Measurements from ENCODE around the gene CDH23.

Gene CDH23

GRCh38 chr10:71752391-71753090, 355.8 kb downstream of the CDH23 start:
- DNase-seq = no peak

GRCh38 chr10:71753091-71753959, 356.6 kb downstream of the CDH23 start:
- peak; percentile 34 for DNase-seq

GRCh38 chr10:71753960-71754505, 357.3 kb downstream of the CDH23 start:
- DNase-seq = no peak

GRCh38 chr10:71754562-71754961, 357.8 kb downstream of the CDH23 start:
- DNase-seq = no peak

DNA sequence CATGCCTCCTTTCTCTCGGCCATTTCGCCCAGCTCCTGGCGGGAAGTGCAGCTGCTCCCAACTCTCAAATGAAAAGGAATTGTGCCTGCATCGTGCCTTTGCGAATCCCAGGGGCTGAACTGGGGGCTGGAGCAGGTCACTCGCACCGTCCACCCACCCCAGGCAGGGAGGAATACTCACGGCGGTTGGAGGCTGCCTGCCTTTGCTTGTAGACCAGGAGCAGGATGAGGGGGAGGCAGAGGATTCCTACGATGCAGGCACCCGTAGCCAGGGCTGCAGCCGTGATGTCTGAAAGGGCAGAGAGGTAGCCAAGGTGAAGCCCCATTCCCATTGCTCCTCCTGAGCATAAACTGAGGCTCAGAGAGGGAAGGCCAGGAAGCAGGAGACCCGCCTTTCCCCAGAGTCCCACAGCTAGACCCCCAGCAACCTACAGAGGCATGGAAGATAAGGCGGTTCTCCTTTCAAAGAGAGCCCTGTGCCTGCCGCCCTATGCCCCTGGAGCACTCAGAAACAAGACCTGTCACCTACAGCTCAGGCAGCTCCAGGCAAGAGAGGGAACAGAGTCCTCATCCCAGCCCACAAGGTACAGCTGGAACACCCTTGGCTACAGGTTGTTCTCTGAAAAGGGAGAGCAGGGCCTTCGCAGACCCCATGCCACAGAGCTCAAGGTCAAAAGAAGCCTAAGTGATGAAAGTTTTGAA, 358.6 kb downstream of the CDH23 start:
- DNase-seq = no peak

DNA sequence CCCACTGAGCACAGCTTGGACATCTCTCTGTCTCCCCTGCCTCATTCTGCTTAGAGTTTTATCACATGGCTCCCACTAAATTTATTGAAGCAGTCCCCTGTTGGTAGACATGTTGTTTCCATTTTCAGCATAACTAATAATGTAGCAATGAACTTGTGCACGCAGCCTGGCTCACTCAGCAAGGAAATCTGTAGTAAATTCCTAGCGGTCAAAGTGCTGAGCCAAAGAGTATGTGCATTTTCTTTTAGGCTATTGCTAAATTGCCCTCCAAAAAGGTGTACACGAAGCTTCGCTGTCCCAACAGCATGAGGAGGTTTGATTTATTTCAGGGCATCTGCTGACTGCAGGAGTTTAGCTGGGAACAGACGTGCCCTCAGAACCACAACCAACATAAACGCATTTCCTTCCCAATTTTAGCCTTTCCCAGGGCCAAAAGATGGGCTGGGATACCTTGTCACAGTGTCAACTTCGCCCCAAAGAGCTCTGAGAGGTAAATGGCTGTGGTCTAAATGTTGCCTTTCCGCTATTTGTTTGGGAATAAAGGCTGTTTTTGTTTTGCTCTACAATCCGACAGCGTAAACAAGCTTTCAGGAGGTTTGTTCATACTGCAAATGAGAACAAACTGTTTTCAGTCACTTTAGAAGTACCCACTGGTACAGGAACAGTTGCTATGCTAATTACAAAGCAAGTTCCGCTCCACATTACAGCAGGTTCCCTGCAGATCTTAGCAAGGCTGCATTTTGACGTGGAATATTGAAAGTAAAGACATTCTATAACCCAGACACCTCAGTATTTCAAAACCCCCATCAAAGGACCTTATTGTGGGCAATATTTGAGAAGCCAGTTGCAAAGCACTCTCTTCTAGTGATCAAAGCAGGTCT, 359.8 kb downstream of the CDH23 start:
- peak; percentile 49 for DNase-seq

- no peak for DNase-seq
Measured at GRCh38 chr10:71757399-71757922, 360.7 kb downstream of the CDH23 start.

GRCh38 chr10:71761105-71761511, 364.4 kb downstream of the CDH23 start:
- DNase-seq = peak; percentile 71

- no peak for DNase-seq
Measured at GRCh38 chr10:71761541-71762113, 364.9 kb downstream of the CDH23 start.

- DNase-seq = no peak
Measured at GRCh38 chr10:71762324-71762723, 365.6 kb downstream of the CDH23 start.

- DNase-seq = no peak
Measured at GRCh38 chr10:71763352-71764127, 366.8 kb downstream of the CDH23 start.

DNA sequence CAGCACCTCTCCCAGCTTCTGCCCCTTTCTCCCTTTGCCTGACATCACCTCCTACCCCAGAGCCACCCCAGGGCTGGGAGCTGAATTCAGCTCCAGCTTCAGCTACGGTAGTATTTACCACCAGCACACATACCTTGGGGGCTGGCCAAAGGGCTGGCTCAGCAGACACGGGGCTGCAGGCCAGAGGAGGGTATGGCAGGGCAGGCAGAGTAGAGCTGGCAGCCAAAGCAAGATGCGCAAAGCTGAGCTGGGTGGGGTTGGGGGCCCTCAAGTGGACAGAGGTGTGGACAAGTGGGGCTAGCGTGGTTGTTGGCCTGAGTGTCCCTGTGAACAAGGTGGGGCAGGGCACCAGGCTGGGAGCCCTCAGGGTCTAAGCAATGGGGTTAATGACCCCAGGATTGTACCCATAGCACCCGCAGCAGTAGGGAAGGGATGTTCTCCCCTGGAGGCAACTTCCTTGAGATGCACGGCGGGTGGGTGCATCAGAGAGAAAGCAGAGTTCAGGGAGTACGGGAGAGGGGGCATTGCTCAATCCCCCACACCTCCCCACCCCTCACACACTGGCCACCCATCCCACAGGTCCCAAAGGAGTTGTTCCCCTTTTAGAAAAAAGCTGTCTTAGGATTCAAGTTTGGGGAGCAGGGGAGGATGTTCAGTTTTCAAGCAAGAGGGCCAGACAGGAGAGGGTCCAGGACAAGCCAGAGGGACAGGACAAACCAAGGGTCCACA, 368.6 kb downstream of the CDH23 start:
- DNase-seq = no peak

GRCh38 chr10:71765906-71766716, 369.4 kb downstream of the CDH23 start:
- no peak for DNase-seq

DNA sequence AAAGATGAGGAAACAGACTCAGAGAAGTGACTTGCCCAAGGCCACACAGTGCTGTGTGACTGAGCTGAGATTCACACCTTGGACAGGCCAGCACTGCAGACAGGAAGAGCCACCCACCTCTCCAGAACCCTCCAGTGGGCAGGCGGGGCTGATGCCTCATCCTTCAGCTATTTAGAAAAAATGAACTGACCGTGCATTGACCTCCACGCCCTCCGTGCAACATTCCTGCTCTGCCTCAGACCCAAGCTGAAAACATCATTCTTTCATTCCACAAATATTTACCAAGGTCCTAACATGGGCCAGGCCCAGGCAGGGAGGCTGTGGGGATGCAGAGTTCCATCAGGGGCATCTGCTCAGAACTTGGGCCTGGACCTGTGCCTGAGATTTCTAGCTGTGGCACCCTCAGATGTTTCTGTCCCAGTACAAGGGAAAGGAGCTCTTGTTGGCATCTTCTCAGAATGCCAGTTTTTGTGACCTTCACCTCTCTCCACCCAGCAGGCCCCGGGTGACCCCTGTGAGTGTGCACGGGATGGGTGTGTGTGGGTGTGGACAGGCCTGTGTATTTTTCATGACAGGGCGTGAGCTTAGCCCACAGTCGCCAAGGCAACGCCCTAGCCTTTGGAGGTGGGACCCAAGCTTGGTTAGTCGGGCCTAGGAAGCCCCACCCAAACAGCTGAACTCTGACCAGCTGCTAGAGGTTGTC, 370.1 kb downstream of the CDH23 start:
- DNase-seq = peak; percentile 72

GRCh38 chr10:71767420-71768035, 370.8 kb downstream of the CDH23 start:
- DNase-seq = no peak

GRCh38 chr10:71769279-71769823, 372.6 kb downstream of the CDH23 start:
- DNase-seq = peak; percentile 44

DNA sequence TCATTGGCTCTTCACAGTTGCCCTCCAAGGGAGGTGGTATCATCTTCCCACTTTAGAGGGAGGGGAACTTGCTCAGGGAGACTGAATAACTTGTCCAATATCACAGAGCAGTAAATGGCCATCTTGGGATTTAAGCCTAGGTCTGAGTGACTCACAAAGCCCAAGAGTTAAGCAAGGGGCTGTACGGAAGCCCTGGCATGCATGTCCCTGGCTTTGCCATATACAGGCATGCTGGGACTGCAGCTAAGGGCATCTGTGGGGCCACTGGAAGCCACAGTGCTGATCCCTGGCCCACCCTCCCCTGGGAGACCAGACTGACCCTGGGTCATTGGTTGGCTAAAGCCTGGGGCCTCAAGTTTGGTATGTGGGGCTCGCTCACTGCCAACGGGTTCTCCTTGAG, 373.5 kb downstream of the CDH23 start:
- no peak for DNase-seq

DNA sequence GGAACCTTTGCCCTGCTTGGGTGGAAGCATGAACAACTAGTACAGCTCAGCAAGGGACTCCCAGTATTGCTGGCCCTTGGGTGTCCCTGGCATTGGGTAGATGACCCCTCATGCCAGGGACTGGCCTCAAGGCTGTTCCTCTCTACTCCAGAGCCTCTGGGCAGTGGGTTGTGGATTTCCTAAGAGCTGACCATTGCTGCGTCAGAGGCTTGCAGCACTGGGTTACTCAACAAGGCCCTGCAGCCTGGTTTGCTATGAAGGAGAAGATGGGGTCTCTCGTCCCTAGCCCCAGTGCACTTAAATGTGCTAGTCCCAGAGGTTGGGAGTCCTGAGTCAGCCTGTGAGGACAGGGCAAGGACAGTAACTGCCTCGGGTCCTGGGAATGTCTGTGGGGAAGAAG, 374.1 kb downstream of the CDH23 start:
- no peak for DNase-seq

Measured in CD4-positive, alpha-beta T cell treated with Interleukin-4 for 4 hours (primary cell).